Astrocyte of the spinal cord (primary cell): ENCODE measurements around the gene ARNT2.

ENCODE experiments used
- DNase-seq: peaks from one replicate; pipeline ENCODE4 v3.0.0; 2011; ENCODE audit warnings: low read depth, low spot score
- H3K4me3 ChIP-seq: 2 replicates; pipeline ENCODE4 v1.5.1; 2011; ENCODE audit warnings: low read depth, mild to moderate bottlenecking, low read length, moderate library complexity
- in situ Hi-C: cut with HindIII; loops from 2 replicates; pipeline ENCODE4 v1.10.0; 2017; ENCODE audit warnings: low sequenced_read_pairs
- TF ChIP-seq, protein P1 (sequence below): IDR thresholded peaks from 2 replicates; pipeline ENCODE4 v1.5.1; 2012; ENCODE audit warnings: low read depth, mild to moderate bottlenecking, low read length, inconsistent platforms

Gene ARNT2

DNA sequence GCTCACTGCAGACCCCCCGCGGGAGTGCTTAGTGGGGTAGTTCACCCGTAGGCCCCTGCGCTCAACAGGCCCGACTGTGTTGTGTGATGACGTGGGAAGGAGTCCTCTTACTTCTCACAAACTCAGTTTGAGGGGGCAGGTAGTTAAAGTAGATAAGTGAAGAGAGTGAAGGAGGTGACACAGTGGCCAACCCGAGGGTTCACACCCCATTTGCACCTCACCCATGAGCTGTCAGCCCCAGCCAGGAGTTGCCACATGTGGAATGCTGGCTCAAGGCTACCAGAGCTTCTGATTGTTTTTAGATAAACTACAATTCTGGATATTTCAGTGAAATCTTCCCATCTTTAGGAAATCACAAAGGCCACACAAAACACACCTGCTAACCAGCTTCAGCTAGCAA is 226.8 kb downstream of the ARNT2 start:
- H3K4me3 ChIP-seq = no peak overlapping the region
- DNase-seq = no peak
- TF ChIP-seq, protein P1, sequence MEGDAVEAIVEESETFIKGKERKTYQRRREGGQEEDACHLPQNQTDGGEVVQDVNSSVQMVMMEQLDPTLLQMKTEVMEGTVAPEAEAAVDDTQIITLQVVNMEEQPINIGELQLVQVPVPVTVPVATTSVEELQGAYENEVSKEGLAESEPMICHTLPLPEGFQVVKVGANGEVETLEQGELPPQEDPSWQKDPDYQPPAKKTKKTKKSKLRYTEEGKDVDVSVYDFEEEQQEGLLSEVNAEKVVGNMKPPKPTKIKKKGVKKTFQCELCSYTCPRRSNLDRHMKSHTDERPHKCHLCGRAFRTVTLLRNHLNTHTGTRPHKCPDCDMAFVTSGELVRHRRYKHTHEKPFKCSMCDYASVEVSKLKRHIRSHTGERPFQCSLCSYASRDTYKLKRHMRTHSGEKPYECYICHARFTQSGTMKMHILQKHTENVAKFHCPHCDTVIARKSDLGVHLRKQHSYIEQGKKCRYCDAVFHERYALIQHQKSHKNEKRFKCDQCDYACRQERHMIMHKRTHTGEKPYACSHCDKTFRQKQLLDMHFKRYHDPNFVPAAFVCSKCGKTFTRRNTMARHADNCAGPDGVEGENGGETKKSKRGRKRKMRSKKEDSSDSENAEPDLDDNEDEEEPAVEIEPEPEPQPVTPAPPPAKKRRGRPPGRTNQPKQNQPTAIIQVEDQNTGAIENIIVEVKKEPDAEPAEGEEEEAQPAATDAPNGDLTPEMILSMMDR = no peak
- in situ Hi-C loops = no loop called here

DNA sequence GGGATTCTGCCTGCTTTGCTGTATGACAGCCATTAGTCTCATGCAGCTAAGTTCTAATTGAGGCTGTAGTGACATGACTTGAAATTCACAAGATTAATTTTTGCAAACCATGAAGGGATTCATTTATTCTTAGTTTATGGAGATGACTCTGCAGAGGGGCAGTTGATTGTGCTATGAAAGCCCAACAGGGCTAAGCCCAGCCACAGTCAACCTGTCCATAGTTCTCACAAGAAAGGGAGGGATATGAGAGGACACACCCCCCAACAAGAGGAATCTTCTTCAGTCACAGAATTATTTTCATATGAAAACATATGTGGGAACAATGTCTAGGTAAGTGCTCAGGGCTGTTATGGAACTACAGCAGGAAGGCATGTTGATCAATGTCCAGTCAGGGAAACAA is 229.0 kb downstream of the ARNT2 start:
- H3K4me3 ChIP-seq = no peak overlapping the region
- in situ Hi-C loops = no loop called here
- TF ChIP-seq, protein P1 = no peak
- no peak for DNase-seq

DNA sequence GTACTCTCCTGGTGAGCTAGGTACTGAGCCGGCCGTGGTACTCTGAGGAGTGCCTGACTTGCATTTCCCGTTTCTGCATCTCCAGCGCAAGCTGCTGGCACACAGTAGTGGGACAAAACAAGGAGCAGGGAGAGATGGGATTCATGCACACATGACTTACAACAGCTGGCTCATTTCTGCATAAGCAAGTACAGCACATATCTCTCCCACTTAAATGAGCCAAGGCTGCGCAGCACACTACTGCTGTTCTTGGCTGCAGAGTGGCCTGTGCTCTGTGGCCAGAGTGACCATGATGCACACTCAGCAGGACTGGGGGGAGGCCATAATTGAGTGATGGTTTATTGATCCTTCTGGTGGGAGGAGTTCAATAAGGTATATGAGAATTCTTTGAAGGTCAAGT is 231.8 kb downstream of the ARNT2 start:
- TF ChIP-seq, protein P1 = no peak
- in situ Hi-C loops = no loop called here
- no peak for DNase-seq
- no peak overlapping the region for H3K4me3 ChIP-seq

DNA sequence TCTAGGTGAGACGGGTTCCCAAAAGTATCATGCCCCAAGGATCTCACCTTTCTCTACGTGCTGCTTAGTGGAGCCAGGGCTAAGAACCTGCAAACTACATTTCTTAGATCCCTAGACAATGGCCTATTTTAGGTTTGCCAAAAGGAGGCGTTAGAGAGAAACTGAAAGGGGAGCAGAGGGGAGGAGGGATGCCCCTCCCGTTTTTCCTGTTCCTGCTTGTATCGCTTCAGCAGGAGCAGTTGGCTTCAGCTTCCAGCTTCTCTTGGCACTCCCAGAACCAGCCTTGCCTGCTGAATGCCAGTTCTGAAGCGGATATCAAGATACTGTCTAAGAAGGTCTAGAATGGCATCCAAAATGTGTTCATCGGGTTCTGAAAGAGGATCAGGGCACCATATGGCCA is 232.5 kb downstream of the ARNT2 start:
- TF ChIP-seq, protein P1 = no peak
- no peak overlapping the region for H3K4me3 ChIP-seq
- no peak for DNase-seq
- in situ Hi-C loops = no loop called here

DNA sequence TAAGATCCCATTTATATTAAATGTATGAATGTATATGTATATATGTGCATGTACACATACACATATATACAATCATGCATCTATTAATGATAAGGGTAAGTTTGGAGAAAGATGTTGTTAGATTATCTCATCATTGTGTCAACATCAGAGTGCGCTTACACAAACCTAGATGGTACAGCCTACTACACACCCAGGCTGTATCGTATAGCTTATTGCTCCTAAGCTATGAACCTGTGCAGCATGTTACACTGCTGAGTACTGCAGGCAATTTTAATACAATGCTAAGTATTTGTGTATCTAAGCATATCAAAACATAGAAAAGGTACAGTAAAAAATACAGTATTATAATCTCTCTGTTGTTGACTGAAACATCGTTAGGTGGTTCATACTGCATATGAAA is 233.6 kb downstream of the ARNT2 start:
- H3K4me3 ChIP-seq = no peak overlapping the region
- TF ChIP-seq, protein P1 = no peak
- DNase-seq = no peak
- in situ Hi-C loops = no loop called here

DNA sequence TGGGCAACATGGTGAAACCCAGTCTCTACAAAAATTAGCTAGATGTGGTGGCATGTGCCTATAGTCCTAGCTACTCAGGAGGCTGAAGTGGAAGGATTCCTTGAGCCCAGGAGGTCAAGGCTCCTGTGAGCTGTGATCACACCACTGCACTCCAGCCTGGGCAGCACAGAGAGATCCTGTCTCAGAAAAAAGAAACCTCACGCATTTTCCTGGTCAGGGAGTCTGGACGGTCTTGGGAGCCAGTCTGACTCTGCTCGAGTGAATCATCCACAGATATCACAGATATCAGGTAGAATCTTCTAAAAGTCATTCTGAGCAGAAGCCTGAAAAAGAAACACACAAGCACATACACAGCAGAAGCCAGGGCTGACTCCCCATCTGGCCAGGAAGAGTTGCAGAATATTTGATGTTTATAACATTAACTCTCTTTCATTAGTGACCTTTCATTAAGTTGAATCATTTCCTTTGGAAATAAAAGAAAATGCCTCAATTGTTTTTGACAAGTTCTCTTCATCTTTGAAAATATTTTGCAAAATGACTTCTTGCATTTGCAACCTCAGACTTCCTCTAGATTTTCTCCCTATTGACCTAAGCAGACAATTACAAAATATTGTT is 234.5 kb downstream of the ARNT2 start:
- in situ Hi-C loops = no loop called here

More for the DNA sequence above, 234.5 kb downstream of the ARNT2 start:
- no peak for DNase-seq
- TF ChIP-seq, protein P1 = no peak
- H3K4me3 ChIP-seq = no peak overlapping the region
